ENCODE data around the gene E2F3. TPM values are rescaled to one million over a fixed set of nuclear protein-coding genes. Genes with fewer than 3 reads are reported as not detected.

E2F3 gene
- total and polyA plus RNA-seq, 9 donors = 0.36 to 7.3 (median 2.7) TPM

DNA sequence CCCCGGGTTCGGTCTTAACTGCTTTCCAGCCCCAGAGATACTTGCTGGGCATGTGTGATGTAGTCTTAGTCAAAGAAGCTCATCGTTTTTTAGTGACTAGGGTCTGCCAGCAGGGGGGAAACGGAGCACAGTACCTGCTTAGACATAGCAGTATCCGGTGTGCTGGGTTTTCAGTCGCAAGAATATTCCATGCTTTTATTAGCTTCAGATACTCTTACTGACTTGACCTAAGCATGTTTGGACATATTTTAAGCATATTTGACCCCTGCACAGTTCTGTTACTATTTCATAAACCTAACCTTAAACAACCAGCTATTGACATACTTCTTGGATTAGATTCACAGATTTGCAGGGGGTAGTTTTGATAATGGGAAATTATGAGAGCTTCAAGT is 3.0 kb downstream of the E2F3 start:
- Histone ChIP-seq H3K27ac (no peak overlapping the region), H3K4me1 (ENCODE audit: insufficient read depth) (no peaks in the 10 kb centered on the region), H3K27me3 (no peaks in the 10 kb centered on the region), H3K36me3 (no peaks in the 10 kb centered on the region), H3K4me3 (no peak overlapping the region), H3K9me3 (no peaks in the 10 kb centered on the region)
- TF ChIP-seq, protein P1, sequence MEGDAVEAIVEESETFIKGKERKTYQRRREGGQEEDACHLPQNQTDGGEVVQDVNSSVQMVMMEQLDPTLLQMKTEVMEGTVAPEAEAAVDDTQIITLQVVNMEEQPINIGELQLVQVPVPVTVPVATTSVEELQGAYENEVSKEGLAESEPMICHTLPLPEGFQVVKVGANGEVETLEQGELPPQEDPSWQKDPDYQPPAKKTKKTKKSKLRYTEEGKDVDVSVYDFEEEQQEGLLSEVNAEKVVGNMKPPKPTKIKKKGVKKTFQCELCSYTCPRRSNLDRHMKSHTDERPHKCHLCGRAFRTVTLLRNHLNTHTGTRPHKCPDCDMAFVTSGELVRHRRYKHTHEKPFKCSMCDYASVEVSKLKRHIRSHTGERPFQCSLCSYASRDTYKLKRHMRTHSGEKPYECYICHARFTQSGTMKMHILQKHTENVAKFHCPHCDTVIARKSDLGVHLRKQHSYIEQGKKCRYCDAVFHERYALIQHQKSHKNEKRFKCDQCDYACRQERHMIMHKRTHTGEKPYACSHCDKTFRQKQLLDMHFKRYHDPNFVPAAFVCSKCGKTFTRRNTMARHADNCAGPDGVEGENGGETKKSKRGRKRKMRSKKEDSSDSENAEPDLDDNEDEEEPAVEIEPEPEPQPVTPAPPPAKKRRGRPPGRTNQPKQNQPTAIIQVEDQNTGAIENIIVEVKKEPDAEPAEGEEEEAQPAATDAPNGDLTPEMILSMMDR (IDR thresholded peaks at IDR 0.05) = no peak
- TF ChIP-seq EP300 (IDR thresholded peaks at IDR 0.05) = no peak
- no peak for TF ChIP-seq POLR2A (IDR thresholded peaks at IDR 0.05)
- intact Hi-C loops (cut with DNase I) = loop anchor here in 1 of 4 donors (10.0 kb wide), 1 partner anchor 120 kb away; no protein-coding TSS in a partner anchor
- WGBS, 3 donors = 0 to 1% (median 1%) methylated on average over 6 of the region's 6 CpGs
- peak in 1 of 5 donors; percentile 21 for DNase-seq

DNA sequence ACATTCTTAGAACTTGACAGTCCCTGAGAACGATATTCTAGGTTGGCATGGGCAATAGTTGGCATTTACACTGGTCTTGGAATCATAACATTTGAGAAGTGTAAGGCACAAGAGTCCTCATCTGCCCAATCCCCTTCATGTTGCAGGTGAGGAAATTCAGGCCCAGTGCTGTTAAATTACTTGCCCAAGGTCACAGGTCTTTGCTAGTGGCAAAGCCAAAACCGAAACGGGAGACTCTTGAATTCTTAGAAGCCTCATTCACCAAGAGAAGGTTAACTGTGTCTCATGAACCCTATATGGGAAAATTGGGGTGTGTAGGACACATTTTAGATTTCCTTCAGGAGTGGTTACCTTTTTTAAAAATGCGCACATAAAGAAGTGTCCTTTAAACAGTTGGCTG is 7.2 kb downstream of the E2F3 start:
- Histone ChIP-seq H3K36me3 (no peaks in the 10 kb centered on the region), H3K4me3 (no peak overlapping the region), H3K9me3 (no peaks in the 10 kb centered on the region), H3K4me1 (ENCODE audit: insufficient read depth) (no peaks in the 10 kb centered on the region), H3K27me3 (no peaks in the 10 kb centered on the region), H3K27ac (no peak overlapping the region)
- DNase-seq = no peak
- TF ChIP-seq POLR2A (IDR thresholded peaks at IDR 0.05) (no peak), EP300 (IDR thresholded peaks at IDR 0.05) (no peak)
- TF ChIP-seq, protein P1 (IDR thresholded peaks at IDR 0.05) = no peak
- intact Hi-C loops (cut with DNase I) = loop anchor here in 1 of 4 donors (10.0 kb wide), 1 partner anchor 116 kb away; no protein-coding TSS in a partner anchor
- 90 to 92% (median 91%) methylated on average over 4 of the region's 4 CpGs for WGBS, 3 donors

DNA sequence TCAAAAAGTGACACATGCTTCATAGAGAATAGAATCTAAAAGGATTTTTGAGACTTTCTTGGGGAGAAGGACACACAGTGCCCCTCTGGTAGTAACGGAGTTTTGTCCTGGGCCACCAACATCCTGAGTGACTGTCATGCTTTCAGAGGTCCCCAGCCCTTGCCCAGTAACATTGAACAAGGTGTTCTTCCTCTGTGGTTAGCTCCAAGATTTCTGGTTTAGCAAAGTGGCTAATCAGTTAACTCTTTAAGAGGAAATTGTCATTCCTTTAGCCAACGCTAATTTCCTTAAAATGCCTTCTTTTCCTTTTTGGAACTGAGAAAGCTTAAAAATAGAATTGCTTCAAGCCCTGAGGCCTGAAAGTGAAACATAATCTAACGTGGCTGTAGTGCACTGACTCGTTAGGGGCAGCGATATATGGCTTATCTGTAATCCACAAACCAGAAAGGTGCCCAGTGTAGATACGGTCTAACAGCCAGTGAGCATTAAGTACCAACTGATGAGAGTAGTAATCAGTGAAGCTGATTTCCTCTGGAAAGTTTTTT is 7.8 kb downstream of the E2F3 start:
- Histone ChIP-seq H3K27me3 (no peaks in the 10 kb centered on the region), H3K27ac (no peak overlapping the region), H3K4me3 (no peak overlapping the region), H3K36me3 (no peaks in the 10 kb centered on the region), H3K4me1 (ENCODE audit: insufficient read depth) (no peaks in the 10 kb centered on the region), H3K9me3 (no peaks in the 10 kb centered on the region)
- intact Hi-C loops (cut with DNase I) = loop anchor here in 1 of 4 donors (10.0 kb wide), 1 partner anchor 115 kb away; no protein-coding TSS in a partner anchor
- no peak for DNase-seq
- no peak for TF ChIP-seq EP300 (IDR thresholded peaks at IDR 0.05)
- TF ChIP-seq, protein P1 (IDR thresholded peaks at IDR 0.05) = no peak
- no peak for TF ChIP-seq POLR2A (IDR thresholded peaks at IDR 0.05)
- 61 to 70% (median 66%) methylated on average over 6 of the region's 6 CpGs for WGBS, 3 donors

DNA sequence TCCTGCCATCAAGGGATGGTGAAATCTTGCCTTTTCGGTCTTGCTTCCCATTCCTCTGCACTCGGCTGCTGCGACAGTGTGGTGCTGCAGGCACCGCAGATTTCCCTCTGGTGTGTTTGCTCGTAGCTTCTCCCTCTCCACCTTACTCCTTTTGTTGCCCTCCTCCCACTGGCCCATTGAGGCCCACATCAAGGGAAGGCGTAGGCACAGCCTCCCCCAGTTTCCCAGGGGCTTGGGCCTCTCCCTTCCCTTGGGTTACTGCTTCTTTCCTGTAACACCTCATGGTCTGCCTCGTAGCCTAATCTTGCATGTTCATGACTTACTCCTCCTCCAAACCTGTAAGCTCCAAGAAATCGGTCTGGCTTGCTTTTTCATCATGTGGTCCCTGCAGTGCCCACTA is 9.9 kb downstream of the E2F3 start:
- Histone ChIP-seq H3K27me3 (no peaks in the 10 kb centered on the region), H3K36me3 (no peaks in the 10 kb centered on the region), H3K4me3 (no peak overlapping the region), H3K9me3 (no peaks in the 10 kb centered on the region), H3K4me1 (ENCODE audit: insufficient read depth) (no peaks in the 10 kb centered on the region), H3K27ac (no peak overlapping the region)
- no peak for DNase-seq
- TF ChIP-seq, protein P1 (IDR thresholded peaks at IDR 0.05) = no peak
- TF ChIP-seq POLR2A (IDR thresholded peaks at IDR 0.05) (no peak), EP300 (IDR thresholded peaks at IDR 0.05) (no peak)
- intact Hi-C loops (cut with DNase I) = loop anchor here in 1 of 4 donors (5.0 kb wide), 1 partner anchor 116 kb away; no protein-coding TSS in a partner anchor
- 91 to 94% (median 93%) methylated on average over 8 of the region's 8 CpGs for WGBS, 3 donors
